Measurements from ENCODE around the gene CD8A. TPM values are rescaled to one million over a fixed set of nuclear protein-coding genes. Genes with fewer than 3 reads are reported as not detected.
A peak's percentile ranks its signal among the peaks of the same experiment; 100 is the strongest.

The CD8A gene
- total and polyA plus RNA-seq, 8 donors = 1.2 to 24.9 (median 3.8) TPM; not detected in 2

GRCh38 chr2:86752934-86753333 is 37.8 kb downstream of the CD8A start:
- DNase-seq = no peak

GRCh38 chr2:86751778-86752177 is 38.9 kb downstream of the CD8A start:
- peaks cover 0 to 13% (median 8%) of the 10 kb centered on the region in 4 donors for H3K9me3 ChIP-seq
- WGBS, 5 donors = 88 to 98% (median 93%) methylated on average over 1 of the region's 1 CpG
- TF ChIP-seq EP300 (IDR thresholded peaks at IDR 0.05) (no peak), POLR2AphosphoS5 (IDR thresholded peaks at IDR 0.05) (no peak), POLR2A (IDR thresholded peaks at IDR 0.05) (no peak), CTCF (IDR thresholded peaks at IDR 0.05) (no peak)
- DNase-seq = no peak
- H3K27ac ChIP-seq = no peak overlapping the region
- intact Hi-C loops (cut with DNase I; ENCODE audit: low total_unique reads) = no loop called here
- H3K4me1 ChIP-seq = peaks cover 0 to 18% (median 13%) of the 10 kb centered on the region in 4 donors
- H3K4me3 ChIP-seq = no peak overlapping the region
- H3K36me3 ChIP-seq = peaks cover 7 to 51% (median 47%) of the 10 kb centered on the region in 4 donors
- H3K27me3 ChIP-seq = no peaks in the 10 kb centered on the region

More at GRCh38 chr2:86752934-86753333, 37.8 kb downstream of the CD8A start:
- no peak for TF ChIP-seq CTCF (IDR thresholded peaks at IDR 0.05)
- TF ChIP-seq POLR2AphosphoS5 (IDR thresholded peaks at IDR 0.05) = no peak
- intact Hi-C loops (cut with DNase I; ENCODE audit: low total_unique reads) = no loop called here
- Histone ChIP-seq H3K4me3 (no peak overlapping the region), H3K27me3 (no peaks in the 10 kb centered on the region), H3K9me3 (peaks cover 0 to 13% (median 8%) of the 10 kb centered on the region in 4 donors), H3K4me1 (peaks cover 0 to 9% (median 5%) of the 10 kb centered on the region in 4 donors), H3K36me3 (peaks cover 7 to 52% (median 47%) of the 10 kb centered on the region in 4 donors), H3K27ac (no peak overlapping the region)
- 76 to 87% (median 81%) methylated on average over 3 of the region's 3 CpGs for WGBS, 5 donors

GRCh38 chr2:86750240-86750839 is 40.4 kb downstream of the CD8A start:
- Histone ChIP-seq H3K27ac (no peak overlapping the region), H3K27me3 (no peaks in the 10 kb centered on the region), H3K4me1 (peaks cover 0 to 32% (median 16%) of the 10 kb centered on the region in 4 donors), H3K36me3 (peaks cover 7 to 43% (median 33%) of the 10 kb centered on the region in 4 donors), H3K4me3 (no peak overlapping the region), H3K9me3 (peaks cover 0 to 13% (median 8%) of the 10 kb centered on the region in 4 donors)
- no peak for DNase-seq
- no peak for TF ChIP-seq CTCF (IDR thresholded peaks at IDR 0.05)
- no peak for TF ChIP-seq EP300 (IDR thresholded peaks at IDR 0.05)
- no peak for TF ChIP-seq POLR2A (IDR thresholded peaks at IDR 0.05)
- no peak for TF ChIP-seq POLR2AphosphoS5 (IDR thresholded peaks at IDR 0.05)
- intact Hi-C loops (cut with DNase I; ENCODE audit: low total_unique reads) = no loop called here
- 95 to 96% (median 96%) methylated on average over 3 of the region's 3 CpGs for WGBS, 5 donors

- no peak for TF ChIP-seq CTCF (IDR thresholded peaks at IDR 0.05)
- TF ChIP-seq POLR2A (IDR thresholded peaks at IDR 0.05) = no peak
- TF ChIP-seq EP300 (IDR thresholded peaks at IDR 0.05) = no peak
- TF ChIP-seq POLR2AphosphoS5 (IDR thresholded peaks at IDR 0.05) = no peak
- peak overlapping the region in 1 of 5 donors; percentile 40 for H3K27ac ChIP-seq
- H3K4me3 ChIP-seq = no peak overlapping the region
- no peaks in the 10 kb centered on the region for H3K27me3 ChIP-seq
- peak in 1 of 2 donors; percentile 46 for DNase-seq
- intact Hi-C loops (cut with DNase I; ENCODE audit: low total_unique reads) = no loop called here
- H3K9me3 ChIP-seq = peaks cover 0 to 13% (median 8%) of the 10 kb centered on the region in 4 donors
- 89 to 92% (median 91%) methylated on average over 9 of the region's 9 CpGs for WGBS, 5 donors
- peaks cover 0 to 34% (median 16%) of the 10 kb centered on the region in 4 donors for H3K4me1 ChIP-seq
- peaks cover 0 to 36% (median 26%) of the 10 kb centered on the region in 4 donors for H3K36me3 ChIP-seq
Measured at GRCh38 chr2:86747711-86748639, 42.7 kb downstream of the CD8A start.

Measured in stomach (tissue), 9 donors.